Gastrocnemius medialis (tissue), 4 donors: ENCODE results near the gene PF4V1.

Source experiments
- POLR2A ChIP-seq, 2 donors: fragments of 450-650 bp; IDR thresholded peaks; one replicate each; pipeline ENCODE4 v1.6.1; 2017; ENCODE audit warnings: antibody characterized with exemption in 2 of 2, mild to moderate bottlenecking in 2 of 2, moderate library complexity in 2 of 2
- TF ChIP-seq, protein P1 (sequence below), 5 experiments: fragments of 450-650 bp in 3 of 5; fragments of 200-600 bp in 2 of 5; sonication (generic) in 2 of 5; IDR thresholded peaks in 4 of 5; conservative IDR thresholded peaks in 1 of 5; 1 replicate in 4 of 5; 2 replicates in 1 of 5; pipeline ENCODE4 v1.5.1; 2016 to 2019; ENCODE audit warnings: antibody characterized with exemption in 5 of 5, mild to moderate bottlenecking in 3 of 5, moderate library complexity in 3 of 5

DNA sequence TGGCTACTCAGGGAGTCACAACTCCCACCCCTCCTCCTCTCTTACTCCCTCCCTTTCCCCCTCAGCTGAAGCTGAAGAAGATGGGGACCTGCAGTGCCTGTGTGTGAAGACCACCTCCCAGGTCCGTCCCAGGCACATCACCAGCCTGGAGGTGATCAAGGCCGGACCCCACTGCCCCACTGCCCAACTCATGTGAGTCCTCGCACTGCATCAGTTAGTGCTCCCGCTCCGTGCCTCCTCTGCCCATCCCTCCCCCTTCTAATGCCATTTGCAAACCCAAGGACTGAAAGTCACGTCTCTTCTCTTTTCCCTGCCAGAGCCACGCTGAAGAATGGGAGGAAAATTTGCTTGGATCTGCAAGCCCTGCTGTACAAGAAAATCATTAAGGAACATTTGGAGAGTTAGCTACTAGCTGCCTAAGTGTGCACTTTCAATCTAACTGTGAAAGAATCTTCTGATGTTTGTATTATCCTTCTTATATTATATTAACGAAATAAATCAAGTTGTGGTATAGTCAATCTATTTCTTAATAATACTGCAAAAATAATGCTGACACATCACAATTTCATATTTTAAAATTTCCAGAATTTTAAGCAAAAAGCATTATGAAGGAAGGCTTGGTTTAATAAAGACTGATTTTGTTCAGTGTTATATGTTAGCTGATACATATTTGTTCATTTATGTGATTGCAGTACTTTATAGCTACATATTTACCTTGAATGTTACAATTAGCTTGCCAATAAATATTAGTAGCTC, 800 bp downstream of the PF4V1 start:
- no peak for TF ChIP-seq POLR2A (IDR thresholded peaks at IDR 0.05)
- TF ChIP-seq, protein P1, sequence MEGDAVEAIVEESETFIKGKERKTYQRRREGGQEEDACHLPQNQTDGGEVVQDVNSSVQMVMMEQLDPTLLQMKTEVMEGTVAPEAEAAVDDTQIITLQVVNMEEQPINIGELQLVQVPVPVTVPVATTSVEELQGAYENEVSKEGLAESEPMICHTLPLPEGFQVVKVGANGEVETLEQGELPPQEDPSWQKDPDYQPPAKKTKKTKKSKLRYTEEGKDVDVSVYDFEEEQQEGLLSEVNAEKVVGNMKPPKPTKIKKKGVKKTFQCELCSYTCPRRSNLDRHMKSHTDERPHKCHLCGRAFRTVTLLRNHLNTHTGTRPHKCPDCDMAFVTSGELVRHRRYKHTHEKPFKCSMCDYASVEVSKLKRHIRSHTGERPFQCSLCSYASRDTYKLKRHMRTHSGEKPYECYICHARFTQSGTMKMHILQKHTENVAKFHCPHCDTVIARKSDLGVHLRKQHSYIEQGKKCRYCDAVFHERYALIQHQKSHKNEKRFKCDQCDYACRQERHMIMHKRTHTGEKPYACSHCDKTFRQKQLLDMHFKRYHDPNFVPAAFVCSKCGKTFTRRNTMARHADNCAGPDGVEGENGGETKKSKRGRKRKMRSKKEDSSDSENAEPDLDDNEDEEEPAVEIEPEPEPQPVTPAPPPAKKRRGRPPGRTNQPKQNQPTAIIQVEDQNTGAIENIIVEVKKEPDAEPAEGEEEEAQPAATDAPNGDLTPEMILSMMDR (IDR thresholded peaks at IDR 0.05 in 4 of 5, conservative IDR thresholded peaks at IDR 0.05 in 1 of 5): no peak
